GM19438 (cell line): ENCODE results near the gene CEBPB.

Source experiments
- ATAC-seq: cut with Tn5 transposase; IDR thresholded peaks from one replicate; pipeline ENCODE4 v1.9.1; 2021; ENCODE audit warnings: low read depth; ENCODE audit not compliant: unreplicated experiment

Gene CEBPB

DNA sequence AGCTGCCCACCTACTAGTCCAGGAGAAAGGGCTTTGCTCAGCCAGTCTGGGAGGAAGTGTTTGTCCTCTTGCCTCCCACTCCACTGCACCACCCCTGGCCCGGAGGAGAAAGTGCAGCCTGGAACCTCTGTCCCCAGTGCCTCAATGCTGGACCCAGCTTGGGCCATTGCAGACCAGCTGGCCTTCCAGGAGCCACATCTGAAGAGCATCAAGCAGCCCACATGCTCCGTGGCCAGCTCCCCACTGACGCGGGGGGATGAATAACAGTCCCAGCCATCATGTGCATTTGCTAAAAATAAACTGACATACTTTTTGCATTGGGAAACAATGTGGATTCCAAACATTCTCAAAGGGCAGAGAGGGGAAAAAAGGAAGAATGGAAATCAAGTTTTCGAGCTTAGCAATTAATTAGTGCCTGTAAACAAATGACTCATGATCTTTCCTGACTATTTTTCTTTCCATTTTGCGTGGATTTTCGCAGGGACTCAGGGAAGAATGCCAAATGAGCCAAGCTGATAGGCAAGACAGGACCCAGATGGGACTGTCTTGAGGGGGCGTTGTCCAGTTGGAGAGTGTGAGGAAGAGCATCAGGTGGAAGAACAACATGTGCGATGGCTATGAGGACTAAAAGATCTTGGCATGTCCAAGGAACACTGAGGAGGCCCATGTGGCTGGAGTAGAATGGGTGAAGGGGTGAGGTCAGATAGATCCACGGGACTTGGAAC lies 34.1 kb downstream of the CEBPB start:
- no peak for ATAC-seq

DNA sequence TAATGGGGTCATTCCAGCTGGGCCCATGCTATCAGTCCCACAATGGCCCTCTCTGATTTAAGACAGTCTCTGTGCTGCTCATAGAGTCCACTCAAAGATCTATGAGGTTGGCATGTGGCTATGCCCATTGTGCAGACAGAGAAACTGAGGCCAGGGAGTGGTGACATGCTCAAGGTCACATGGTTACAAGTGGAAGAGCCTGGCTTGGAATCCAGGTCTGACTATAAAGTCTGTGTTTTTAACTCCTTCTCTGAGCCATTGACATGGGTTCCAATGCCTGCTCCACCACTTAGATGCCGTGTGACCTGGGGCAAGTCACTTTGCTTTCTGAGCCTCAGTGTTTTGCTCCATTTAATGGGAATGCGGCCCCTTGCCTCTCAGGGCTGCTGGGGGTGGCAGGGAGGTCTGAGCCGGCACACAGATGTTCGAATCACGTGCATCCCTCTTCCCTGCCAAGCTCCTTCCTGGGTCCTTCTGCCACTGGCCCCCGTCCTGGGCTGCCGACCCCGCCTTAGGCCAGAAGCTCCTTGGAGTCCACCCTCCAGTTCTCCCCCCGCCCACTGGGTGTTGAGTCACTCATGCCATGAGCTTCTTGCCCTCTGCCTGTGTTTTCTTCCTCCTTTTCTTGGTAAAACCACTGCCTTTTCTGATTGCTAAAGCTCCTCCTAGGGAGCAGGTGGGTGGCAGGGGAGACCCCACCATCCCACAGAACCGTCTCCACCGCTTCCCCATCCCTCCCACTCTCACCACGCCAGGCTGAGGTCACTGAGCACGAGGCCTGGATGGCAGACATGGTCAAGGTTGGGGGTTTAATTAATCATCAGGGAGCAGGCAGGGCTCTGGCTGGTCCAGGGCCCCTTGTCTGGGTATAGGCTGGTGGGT lies 35.7 kb downstream of the CEBPB start:
- no peak for ATAC-seq

DNA sequence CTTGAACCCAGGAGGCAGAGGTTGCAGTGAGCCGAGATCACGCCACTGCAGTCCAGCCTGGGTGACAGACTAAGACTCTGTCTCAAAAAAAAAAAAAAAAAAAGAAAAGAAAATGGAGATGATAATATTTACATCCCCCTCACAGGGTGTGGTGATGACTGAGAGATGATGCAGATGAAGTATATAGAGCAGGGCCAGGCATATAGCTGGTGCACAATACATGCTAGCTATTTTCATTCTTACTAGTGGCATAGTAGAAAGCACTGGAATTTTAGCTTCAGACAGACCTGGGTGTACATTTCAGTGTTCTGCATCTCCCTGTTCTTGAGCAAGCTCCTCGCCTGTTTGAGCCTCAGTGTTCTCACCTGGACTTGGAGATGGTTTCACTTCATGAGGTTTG lies 36.9 kb downstream of the CEBPB start:
- ATAC-seq: no peak

DNA sequence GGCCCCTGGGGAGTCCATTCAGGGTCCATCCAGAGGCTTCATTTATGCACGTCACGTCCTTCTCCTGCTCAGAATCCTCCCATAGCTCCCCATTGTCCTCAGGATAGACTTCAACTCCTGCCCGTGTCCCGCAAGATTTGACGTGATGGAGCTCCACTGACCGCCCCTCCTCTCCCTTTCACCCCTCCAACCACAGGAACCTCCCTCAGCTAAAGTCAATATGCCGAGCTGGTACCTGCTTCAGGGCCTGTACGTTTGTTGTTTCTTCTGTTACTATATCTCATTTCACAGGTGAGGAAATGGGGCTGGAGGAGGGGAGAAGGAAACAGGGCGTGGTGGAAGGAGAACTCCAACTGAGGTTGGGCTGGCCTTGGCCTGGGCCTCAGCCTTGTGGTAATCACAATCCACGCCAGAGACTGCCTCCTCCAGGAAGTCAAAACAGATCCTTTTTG lies 38.6 kb downstream of the CEBPB start:
- ATAC-seq: no peak

DNA sequence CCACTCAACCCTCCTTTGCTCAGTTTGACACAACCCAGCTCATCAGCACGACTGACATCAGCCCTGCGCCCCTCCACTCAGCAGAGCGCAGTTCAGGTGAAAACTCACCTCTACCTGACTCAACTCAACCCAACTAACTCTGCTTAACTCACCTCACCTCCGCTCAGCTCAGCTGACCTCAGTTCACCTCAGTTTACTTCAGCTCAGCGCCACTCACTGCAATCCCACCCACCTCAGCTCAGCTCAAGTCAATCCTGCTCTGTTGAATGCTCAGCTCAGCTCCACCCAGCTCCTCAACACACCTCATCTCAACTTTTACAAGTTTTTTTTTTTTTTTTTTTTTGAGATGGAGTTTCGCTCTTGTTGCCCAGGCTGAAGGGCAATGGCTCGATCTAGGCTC lies 39.6 kb downstream of the CEBPB start:
- no peak for ATAC-seq

DNA sequence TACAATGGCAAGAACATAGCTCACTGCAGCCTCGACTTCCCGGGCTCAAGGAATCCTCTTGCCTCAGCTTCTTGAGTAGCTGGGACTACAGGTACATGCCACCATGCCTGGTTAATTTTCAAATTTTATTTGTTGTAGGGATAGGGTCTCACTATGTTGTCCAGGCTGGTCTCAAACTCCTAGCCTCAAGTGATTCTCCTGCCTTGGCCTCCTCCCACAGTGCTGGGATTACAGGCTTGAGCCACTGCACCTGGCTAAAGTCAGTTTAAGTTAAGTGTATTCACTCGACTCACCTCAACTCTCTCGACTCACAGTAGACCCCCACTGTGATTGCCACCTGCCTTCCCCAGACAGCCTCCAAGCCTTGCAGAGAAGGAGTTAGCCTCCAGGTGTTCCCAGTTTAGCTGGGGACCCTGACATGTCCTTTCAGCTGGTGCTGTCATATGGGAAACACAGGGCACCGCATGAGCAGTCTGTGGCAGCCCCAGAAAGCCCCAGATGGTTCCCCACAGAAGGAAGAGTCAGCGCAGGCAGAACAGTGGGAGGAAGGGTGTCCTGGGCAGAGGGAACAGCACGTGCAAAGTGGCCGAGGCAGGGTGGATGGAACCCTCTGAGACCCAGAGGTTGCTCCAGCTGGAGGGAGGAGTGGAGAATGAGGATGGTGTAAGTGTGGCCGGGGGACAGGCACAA lies 40.4 kb downstream of the CEBPB start:
- ATAC-seq: no peak

DNA sequence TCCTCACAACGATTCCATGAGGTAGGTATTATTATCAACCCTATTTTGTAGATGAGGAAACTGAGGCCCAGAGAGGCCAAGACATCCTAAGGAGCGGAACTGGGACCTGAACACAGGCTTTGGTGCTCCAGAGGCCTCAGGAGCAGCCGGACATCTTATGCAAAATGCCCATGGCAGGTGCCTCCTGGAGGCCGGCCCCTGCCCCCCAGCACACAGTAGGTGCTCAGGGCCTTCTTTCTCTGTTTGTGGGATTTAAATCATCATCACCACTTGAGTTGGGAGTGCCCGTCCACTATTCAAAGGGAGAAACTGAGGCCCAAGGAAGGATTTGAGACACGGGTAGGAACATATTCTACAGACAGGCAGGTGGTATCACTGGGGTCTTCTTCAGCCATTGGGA lies 41.2 kb downstream of the CEBPB start:
- ATAC-seq: no peak

DNA sequence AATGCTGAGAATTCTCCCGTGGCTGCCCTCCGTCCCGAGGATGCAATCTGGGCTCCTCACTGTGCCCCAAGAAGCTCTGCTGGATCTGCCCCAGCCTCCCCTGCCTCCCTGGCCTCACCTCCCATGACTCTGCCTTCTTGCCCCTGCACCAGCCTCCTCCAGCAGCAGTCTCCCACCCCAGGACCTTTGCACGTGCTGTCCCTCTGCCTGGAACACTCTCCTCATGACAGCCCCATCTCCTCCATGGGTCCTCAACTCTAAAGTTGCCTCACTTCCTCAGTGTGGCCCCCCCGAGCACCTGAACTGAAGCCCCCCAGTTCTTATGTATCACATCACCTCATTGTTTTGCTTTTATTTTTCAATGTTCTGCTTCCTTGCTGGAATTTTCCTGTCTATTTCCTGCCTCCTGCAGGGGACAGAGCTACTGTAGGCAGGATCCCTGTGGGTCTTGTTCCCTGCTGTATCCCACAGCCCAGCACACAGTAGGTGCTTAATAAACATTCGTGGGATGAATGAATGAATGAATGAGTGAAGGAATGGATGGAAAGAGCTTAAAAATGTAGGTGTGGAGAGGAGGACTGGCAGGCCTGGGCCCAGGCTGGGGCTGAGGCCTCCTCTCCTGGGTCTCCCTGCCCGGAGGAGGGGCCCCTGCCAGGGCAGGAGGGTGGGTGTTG lies 42.2 kb downstream of the CEBPB start:
- ATAC-seq: no peak

DNA sequence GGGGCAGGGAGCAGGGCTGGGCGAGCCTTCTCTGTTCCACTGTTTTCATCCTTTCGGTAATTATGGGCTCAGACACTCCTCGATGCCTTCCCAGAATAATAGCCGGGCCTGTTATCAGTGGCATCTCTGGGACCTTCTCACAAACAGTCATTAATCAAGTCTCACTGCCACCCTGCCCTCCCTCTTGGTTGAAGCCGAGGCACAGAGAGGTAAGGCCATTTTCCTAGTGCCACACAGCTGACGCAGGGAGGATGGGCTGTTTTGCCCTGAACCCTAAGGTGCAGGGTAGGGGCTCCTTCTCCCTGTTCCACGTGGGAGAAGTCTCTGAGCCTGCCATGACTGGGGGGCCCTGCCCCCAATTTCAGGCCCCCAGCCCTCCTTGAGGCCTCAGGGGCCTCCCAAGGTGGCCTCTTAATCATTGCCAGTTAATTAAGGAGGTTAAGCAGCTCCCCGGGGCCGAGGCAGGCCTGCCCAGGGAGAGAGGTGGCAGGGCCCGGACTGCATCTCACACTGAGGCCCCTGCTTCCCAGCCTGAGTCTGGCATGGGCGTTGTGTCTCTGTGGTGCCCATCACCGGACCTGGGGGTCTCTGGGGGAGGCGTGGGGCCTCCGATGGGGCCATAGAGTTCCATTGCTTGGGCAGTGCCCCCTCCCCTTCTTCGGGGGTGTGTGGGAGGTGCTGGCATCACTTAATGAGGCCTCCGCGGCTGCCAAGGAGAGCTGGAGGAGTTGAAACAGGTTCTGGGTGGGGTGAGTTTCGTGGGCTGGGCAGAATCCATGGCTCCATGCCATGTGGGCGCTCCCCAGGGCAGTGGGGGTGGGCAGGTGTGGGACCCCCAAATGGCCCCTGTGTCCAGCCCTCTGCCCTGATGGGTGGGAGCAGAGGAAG lies 42.9 kb downstream of the CEBPB start:
- no peak for ATAC-seq

DNA sequence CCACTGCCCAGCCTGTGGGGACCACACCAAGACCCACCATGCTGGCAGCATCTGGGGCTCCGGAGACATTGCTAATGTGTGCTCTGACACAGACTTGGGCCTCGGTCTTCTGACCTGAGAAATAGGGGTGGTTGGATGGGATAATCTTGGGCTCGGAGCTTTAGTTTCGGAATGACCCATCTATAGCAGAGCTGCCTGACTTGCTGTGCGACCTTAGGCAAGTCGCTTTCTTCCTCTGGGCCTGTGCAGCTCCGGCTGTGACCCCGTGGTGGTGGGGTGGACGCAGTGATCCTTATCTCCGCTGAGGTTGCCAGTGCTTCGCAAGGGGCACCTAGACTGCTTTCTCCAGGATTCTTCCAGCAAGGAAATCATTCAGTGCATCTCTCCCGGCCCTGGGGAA lies 43.7 kb downstream of the CEBPB start:
- no peak for ATAC-seq

DNA sequence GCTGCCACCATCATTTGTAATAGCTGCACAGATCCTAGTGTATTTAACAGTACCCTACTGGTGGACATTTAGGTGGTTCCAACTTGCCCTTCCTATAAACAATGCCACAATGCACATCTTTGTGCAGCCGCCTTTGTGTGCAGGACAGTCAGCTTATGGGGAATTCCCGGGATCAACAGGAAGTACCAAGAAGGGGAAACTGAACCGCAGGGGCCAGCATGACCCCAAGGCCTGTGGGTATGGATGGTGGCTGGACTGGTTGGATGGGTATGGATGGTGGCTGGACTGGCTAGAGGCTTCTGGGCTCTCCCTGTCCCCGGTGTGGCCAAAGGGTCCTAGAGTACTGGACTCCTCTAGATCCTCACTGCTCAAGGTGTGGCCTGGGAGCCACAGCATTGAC lies 46.7 kb downstream of the CEBPB start:
- ATAC-seq: no peak

DNA sequence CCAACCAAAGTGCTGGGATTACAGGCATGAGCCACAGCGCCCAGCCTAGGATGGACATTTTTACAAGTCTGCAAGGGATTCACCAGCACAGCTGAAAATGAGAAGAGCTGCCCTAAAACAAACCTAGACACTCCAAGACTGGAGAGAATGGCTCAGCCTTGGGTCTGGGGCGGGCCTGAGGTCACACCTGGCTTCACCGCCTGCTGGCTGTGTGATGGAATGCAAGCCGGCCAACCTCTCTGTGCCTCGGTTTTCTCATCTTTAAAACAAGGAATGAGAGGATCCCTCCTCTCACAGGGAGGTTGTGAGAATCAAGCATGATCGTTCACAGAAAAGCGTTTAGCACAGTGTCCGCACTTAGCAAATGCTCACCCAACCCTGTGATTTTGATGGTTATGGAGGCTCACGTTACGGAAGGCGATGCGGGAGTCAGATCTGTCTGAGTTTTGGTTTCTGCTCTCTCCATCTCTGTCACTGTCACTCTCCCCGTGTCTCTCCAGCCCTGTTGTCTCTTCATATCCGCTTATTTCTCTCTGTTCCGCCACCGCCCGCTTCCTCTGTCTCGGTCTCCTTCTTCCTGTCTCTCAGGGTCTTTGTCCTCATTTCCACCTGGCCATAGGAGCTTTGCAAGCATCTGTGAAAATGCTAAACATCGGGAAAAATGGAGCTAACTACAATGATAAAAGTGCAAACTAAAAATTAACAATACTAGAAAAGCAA lies 47.6 kb downstream of the CEBPB start:
- ATAC-seq: no peak

DNA sequence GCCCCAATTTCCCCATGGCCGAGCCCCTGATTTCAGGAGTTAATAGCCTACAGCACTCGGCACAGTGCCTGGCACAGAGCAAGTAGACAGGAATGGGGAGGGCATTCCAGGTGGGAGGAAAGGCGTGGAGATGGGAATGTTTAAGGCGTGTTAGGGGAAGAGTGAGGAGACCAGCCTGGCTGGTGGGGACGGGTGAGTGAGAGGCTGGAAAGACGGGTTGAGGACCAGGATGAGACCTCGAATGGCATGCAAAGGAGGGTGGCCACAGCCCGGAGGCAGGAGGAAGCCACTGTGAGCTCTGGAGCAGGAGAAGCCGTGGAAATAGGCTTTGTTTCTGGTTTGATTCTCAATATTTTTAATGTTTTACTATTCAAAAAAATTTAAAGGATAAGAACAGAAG lies 49.5 kb downstream of the CEBPB start:
- no peak for ATAC-seq

DNA sequence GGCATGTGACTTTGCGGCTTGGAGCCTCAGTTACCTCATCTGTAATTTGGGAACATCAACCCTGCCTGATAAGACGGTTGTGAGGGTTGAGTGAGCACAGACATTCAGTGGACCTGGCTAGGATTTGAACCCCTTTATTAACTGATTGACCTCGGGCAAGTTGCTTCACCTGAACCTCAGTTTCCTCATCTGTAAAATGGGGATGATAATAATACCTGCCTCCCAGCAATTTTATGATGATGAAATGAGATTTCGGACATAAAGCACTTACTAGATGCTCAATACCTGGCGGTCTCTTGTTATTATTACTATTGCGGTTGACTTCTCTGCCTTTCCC lies 51.5 kb downstream of the CEBPB start:
- no peak for ATAC-seq
